Activated T-helper 17 cell treated with anti-CD3 and anti-CD28 coated beads, Interleukin-2, amount 50 U/mL, for 72 hours (primary cell): ENCODE data around the gene BSND. TPM values are rescaled to one million over a fixed set of nuclear protein-coding genes. Genes with fewer than 3 reads are reported as not detected.

ENCODE experiments used
- ATAC-seq: fragments of 150-1000 bp; cut with Tn5 transposase; replicated peaks from 2 replicates; pipeline ENCODE4 v1.10.0; 2021; ENCODE audit warnings: mild to moderate bottlenecking, moderate library complexity
- H3K27ac Mint-ChIP-seq: one replicate; pipeline ENCODE4 v1.8.0; 2022; ENCODE audit warnings: mixed read lengths
- H3K27me3 Mint-ChIP-seq: one replicate; pipeline ENCODE4 v1.8.0; 2022; ENCODE audit warnings: mixed read lengths
- H3K36me3 Mint-ChIP-seq: one replicate; pipeline ENCODE4 v1.8.0; 2022; ENCODE audit warnings: low read depth, mild to moderate bottlenecking, mixed read lengths
- H3K4me1 Mint-ChIP-seq: one replicate; pipeline ENCODE4 v1.8.0; 2022; ENCODE audit warnings: mixed read lengths
- H3K4me3 Mint-ChIP-seq: one replicate; pipeline ENCODE4 v1.8.0; 2022; ENCODE audit warnings: mild to moderate bottlenecking, mixed read lengths
- H3K9me3 Mint-ChIP-seq: one replicate; pipeline ENCODE4 v1.8.0; 2022; ENCODE audit warnings: mixed read lengths
- total RNA-seq, 2 donors: library from RNA; stranded (reverse); gene quantifications; one replicate each; pipeline ENCODE4 v1.2.3, GENCODE V29; 2022

BSND gene
- total RNA-seq, 2 donors from 2014 or later: 0.05 to 0.06 TPM

- ATAC-seq: no peak
- no peak overlapping the region for H3K27ac Mint-ChIP-seq
- no peaks in the 10 kb centered on the region for H3K4me1 Mint-ChIP-seq
- H3K4me3 Mint-ChIP-seq: no peak overlapping the region
- H3K9me3 Mint-ChIP-seq: no peaks in the 10 kb centered on the region
- H3K36me3 Mint-ChIP-seq: no peaks in the 10 kb centered on the region
- no peaks in the 10 kb centered on the region for H3K27me3 Mint-ChIP-seq
These were observed 50.7 kb downstream of the BSND start for GRCh38 chr1:55049271-55049913.

DNA sequence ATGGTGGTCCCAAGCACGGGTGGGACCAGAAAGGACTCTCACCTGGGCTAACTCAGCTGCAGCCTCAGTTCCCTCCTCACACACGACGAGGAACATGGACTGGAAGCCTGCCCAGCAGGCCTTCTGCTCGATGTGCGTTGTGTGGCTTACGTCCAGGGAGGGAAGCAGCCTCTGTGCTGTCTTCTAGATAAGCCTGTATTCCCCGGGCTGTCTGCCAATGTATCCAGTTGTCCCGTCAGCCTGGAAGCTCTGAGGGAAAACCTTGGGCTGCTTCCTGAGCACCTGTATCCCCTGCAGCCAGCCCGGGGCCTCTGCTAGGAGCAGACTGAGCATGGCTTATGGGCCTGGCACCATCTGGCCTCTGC lies 51.2 kb downstream of the BSND start:
- ATAC-seq: no peak
- Mint-ChIP-seq H3K4me3 (no peak overlapping the region), H3K4me1 (no peaks in the 10 kb centered on the region), H3K27me3 (no peaks in the 10 kb centered on the region), H3K9me3 (no peaks in the 10 kb centered on the region), H3K27ac (no peak overlapping the region), H3K36me3 (no peaks in the 10 kb centered on the region)

DNA sequence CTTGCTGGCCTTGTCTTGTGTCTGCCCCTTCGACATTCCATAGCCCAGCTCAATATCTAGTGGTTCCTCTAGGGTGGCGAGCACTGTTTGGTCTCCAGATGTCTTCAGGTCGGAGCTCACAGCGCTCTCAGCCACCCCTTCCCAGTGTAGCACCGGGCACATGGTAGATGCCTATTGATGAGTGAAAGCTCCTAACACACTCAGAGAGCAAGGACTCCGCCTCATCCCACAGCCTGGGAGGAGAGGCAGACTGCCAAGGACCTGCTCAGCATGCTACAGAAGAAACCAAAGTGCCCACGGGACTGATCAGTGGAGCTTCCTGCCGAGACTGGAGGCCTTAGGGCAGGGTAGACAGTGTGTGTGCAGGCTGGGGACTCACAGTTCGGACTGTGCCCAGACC lies 51.5 kb downstream of the BSND start:
- ATAC-seq: no peak
- no peak overlapping the region for H3K27ac Mint-ChIP-seq
- H3K4me1 Mint-ChIP-seq: no peaks in the 10 kb centered on the region
- no peak overlapping the region for H3K4me3 Mint-ChIP-seq
- no peaks in the 10 kb centered on the region for H3K36me3 Mint-ChIP-seq
- H3K9me3 Mint-ChIP-seq: no peaks in the 10 kb centered on the region
- H3K27me3 Mint-ChIP-seq: no peaks in the 10 kb centered on the region

GRCh38 chr1:55051169-55051568 lies 52.4 kb downstream of the BSND start:
- H3K27me3 Mint-ChIP-seq: no peaks in the 10 kb centered on the region
- H3K4me3 Mint-ChIP-seq: no peak overlapping the region
- H3K9me3 Mint-ChIP-seq: no peaks in the 10 kb centered on the region
- no peak for ATAC-seq
- no peak overlapping the region for H3K27ac Mint-ChIP-seq
- H3K4me1 Mint-ChIP-seq: no peaks in the 10 kb centered on the region
- no peaks in the 10 kb centered on the region for H3K36me3 Mint-ChIP-seq

DNA sequence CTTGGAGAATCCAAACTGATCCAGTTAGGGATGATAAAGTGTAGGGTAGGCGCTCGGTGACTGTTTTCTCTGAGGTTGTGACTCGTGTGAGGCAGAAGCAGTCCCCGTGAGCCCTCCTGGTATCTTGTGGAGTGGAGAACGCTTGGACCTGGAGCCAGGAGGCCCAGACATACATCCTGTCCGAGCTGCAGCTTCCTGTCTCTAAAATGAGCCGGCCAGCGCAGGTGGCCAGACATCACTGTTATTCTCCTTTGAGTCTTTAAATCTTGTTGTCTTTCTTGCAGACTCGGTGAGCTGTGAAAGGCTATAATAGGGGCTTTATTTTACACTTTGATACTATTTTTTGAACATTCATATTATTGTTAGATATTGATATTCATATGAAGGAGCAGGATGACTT lies 52.9 kb downstream of the BSND start:
- no peak for ATAC-seq
- H3K27me3 Mint-ChIP-seq: no peaks in the 10 kb centered on the region
- H3K9me3 Mint-ChIP-seq: no peaks in the 10 kb centered on the region
- no peaks in the 10 kb centered on the region for H3K36me3 Mint-ChIP-seq
- no peak overlapping the region for H3K4me3 Mint-ChIP-seq
- H3K27ac Mint-ChIP-seq: no peak overlapping the region
- no peaks in the 10 kb centered on the region for H3K4me1 Mint-ChIP-seq

DNA sequence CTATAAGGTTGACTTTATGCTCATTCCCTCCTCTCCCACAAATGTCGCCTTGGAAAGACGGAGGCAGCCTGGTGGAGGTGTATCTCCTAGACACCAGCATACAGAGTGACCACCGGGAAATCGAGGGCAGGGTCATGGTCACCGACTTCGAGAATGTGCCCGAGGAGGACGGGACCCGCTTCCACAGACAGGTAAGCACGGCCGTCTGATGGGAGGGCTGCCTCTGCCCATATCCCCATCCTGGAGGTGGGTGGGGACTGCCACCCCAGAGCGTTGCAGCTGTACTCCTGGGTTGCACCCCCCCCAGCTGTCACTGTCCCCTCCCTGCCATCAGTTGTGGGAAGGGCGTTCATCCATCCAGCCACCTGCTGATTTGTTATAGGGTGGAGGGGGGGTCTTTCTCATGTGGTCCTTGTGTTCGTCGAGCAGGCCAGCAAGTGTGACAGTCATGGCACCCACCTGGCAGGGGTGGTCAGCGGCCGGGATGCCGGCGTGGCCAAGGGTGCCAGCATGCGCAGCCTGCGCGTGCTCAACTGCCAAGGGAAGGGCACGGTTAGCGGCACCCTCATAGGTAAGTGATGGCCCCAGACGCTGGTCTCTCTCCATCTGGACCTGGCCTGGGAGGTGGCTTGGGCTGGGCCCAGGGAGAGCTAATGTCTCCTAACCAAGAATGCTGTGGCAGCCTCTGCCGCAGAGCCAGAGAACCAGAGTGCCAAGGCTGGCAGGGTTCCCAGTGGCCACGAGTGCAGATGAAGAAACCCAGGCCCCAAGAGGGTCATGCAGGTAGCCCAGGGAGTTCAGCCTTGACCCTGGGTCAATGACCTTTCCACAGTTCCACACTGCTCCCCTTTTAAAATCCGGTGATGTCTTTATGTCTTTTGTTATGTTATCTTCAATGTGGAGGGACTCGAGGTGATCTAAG lies 53.7 kb downstream of the BSND start:
- Mint-ChIP-seq H3K27me3 (no peaks in the 10 kb centered on the region), H3K4me1 (no peaks in the 10 kb centered on the region), H3K4me3 (no peak overlapping the region), H3K9me3 (no peaks in the 10 kb centered on the region), H3K27ac (no peak overlapping the region), H3K36me3 (no peaks in the 10 kb centered on the region)
- ATAC-seq: no peak

DNA sequence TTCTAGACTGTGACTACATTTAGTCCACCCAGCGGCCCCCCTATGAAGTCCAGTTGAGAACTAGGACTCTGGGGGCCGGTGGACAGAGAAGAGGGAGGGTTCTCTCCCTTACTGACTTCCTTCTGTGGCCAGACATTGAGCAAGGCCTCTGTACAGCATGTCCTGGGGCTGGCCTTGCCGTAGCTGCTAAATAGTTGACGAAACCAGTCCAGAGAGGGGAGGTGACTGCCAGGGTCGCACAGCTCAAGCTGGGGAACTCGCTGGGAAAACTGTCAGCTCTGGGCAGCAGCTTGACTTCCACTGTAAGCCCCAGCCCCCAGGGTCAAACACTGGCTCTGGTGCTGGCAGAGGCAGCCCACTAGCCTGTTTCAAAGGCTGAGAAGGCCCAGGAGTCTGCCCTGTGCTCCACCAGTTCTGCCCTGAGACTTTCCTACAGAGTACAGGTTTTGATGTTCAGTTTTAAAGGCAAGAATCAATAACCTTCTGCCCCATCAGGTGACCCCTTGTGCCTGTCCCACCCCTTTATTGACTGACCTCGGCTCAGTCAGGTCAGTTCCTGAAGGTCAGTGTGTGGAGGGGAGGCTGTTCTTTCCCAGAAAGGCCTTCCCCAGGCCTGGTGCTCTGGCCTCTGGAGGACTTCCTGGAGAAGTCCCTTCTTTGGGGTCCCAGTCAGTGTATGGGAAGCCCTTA lies 54.7 kb downstream of the BSND start:
- no peak overlapping the region for H3K4me3 Mint-ChIP-seq
- no peak for ATAC-seq
- no peaks in the 10 kb centered on the region for H3K27me3 Mint-ChIP-seq
- no peaks in the 10 kb centered on the region for H3K4me1 Mint-ChIP-seq
- H3K27ac Mint-ChIP-seq: no peak overlapping the region
- H3K9me3 Mint-ChIP-seq: no peaks in the 10 kb centered on the region
- no peaks in the 10 kb centered on the region for H3K36me3 Mint-ChIP-seq

- Mint-ChIP-seq H3K9me3 (no peaks in the 10 kb centered on the region), H3K4me1 (no peaks in the 10 kb centered on the region)
These were observed 55.7 kb downstream of the BSND start for GRCh38 chr1:55054396-55054795.

DNA sequence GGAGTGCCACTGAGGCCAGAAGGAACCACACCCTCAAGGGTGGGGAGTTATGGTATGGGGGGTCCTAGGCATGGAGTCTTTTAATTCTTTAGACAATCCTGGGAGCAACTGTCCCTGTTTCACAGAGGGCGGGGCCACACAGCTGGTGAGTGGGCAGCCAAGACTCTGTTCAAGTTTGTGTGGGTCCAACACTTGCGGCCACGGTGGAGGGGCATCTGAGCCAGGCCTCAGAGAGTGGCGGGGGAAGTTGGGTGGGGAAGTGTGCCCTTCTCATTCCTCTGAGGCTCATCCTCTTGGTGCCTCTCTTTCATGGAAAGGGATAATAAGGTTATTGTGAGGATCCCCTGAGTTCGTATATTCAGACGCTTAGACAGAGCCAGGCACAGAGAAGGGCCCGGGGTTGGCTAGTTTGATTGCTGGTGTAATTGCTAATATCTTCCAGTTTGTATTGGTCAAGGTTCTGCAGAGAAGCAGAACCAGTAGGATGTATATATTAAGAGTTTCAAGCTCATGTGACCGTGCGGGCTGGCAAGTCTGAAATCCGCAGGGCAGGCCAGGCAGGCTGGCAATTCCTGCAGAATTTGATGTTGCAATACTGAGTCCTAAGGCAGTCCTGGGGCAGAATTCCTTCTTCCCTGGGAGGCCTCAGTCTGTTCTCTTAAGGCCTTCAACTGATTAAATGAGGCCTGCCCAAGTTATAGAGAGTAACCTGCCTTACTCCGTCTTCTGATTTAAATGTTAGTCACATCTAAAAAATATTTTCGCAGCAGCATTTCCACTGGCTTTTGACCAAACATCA lies 56.5 kb downstream of the BSND start:
- no peaks in the 10 kb centered on the region for H3K36me3 Mint-ChIP-seq
- H3K4me1 Mint-ChIP-seq: no peaks in the 10 kb centered on the region
- H3K27me3 Mint-ChIP-seq: no peaks in the 10 kb centered on the region
- no peak overlapping the region for H3K27ac Mint-ChIP-seq
- ATAC-seq: no peak
- no peaks in the 10 kb centered on the region for H3K9me3 Mint-ChIP-seq
- H3K4me3 Mint-ChIP-seq: no peak overlapping the region

More at GRCh38 chr1:55054396-55054795, 55.7 kb downstream of the BSND start:
- no peak overlapping the region for H3K27ac Mint-ChIP-seq
- no peak overlapping the region for H3K4me3 Mint-ChIP-seq
- H3K36me3 Mint-ChIP-seq: no peaks in the 10 kb centered on the region
- ATAC-seq: no peak
- no peaks in the 10 kb centered on the region for H3K27me3 Mint-ChIP-seq

- H3K36me3 Mint-ChIP-seq: no peaks in the 10 kb centered on the region
- H3K9me3 Mint-ChIP-seq: no peaks in the 10 kb centered on the region
- H3K4me3 Mint-ChIP-seq: no peak overlapping the region
- ATAC-seq: no peak
- H3K27me3 Mint-ChIP-seq: no peaks in the 10 kb centered on the region
- H3K27ac Mint-ChIP-seq: no peak overlapping the region
- H3K4me1 Mint-ChIP-seq: no peaks in the 10 kb centered on the region
These were observed 57.4 kb downstream of the BSND start for GRCh38 chr1:55055951-55056631.

- Mint-ChIP-seq H3K4me1 (no peaks in the 10 kb centered on the region), H3K4me3 (no peak overlapping the region), H3K9me3 (no peaks in the 10 kb centered on the region), H3K36me3 (no peaks in the 10 kb centered on the region), H3K27me3 (no peaks in the 10 kb centered on the region), H3K27ac (no peak overlapping the region)
- no peak for ATAC-seq
These were observed 57.9 kb downstream of the BSND start for GRCh38 chr1:55056632-55056992.

DNA sequence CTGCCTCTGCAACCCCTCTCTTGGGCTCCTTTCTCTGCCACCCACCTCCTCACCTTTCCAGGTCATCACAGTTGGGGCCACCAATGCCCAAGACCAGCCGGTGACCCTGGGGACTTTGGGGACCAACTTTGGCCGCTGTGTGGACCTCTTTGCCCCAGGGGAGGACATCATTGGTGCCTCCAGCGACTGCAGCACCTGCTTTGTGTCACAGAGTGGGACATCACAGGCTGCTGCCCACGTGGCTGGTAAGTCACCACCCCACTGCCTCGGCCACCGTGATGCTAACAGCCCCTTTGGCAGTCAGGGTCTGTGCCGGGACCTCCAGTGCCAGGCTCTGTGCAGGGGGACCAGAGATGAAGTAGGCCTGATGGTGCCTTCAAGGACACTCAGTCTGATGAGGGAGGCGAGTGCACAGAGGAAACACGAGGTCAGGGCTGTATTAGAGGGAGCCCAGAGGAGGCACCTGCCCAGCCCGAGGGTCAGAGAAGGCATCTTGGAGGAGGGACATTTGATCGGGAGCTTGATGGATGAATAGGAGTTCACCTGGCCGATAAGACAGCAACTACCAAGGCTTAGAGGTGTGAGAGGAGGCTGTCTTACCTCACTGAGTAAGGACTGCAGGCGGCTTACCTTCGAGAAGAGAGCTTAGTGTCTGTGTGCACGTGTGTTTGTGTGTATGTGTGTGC lies 58.7 kb downstream of the BSND start:
- ATAC-seq: no peak
- no peaks in the 10 kb centered on the region for H3K9me3 Mint-ChIP-seq
- H3K4me3 Mint-ChIP-seq: no peak overlapping the region
- H3K4me1 Mint-ChIP-seq: no peaks in the 10 kb centered on the region
- no peaks in the 10 kb centered on the region for H3K36me3 Mint-ChIP-seq
- no peak overlapping the region for H3K27ac Mint-ChIP-seq
- H3K27me3 Mint-ChIP-seq: no peaks in the 10 kb centered on the region

GRCh38 chr1:55057956-55058298 lies 59.2 kb downstream of the BSND start:
- no peaks in the 10 kb centered on the region for H3K27me3 Mint-ChIP-seq
- no peak for ATAC-seq
- H3K9me3 Mint-ChIP-seq: no peaks in the 10 kb centered on the region
- no peak overlapping the region for H3K27ac Mint-ChIP-seq
- no peak overlapping the region for H3K4me3 Mint-ChIP-seq
- H3K4me1 Mint-ChIP-seq: no peaks in the 10 kb centered on the region
- no peaks in the 10 kb centered on the region for H3K36me3 Mint-ChIP-seq
